GM15510 (cell line): ENCODE measurements around the gene BAHD1.

Experiments
- POLR2A ChIP-seq: IDR thresholded peaks from 3 replicates; pipeline ENCODE4 v1.6.1; 2011; ENCODE audit warnings: borderline replicate concordance; ENCODE audit not compliant: insufficient read length; ENCODE audit errors: extremely low read depth

BAHD1 gene

GRCh38 chr15:40449275-40449674 is 8.5 kb downstream of the BAHD1 start:
- no peak for TF ChIP-seq POLR2A

GRCh38 chr15:40450047-40450446 is 9.3 kb downstream of the BAHD1 start:
- TF ChIP-seq POLR2A: no peak

- TF ChIP-seq POLR2A: no peak
Measured at GRCh38 chr15:40451527-40452158, 10.9 kb downstream of the BAHD1 start.

- TF ChIP-seq POLR2A: no peak
Measured at GRCh38 chr15:40452296-40453090, 11.7 kb downstream of the BAHD1 start.

- TF ChIP-seq POLR2A: no peak
Measured at GRCh38 chr15:40454904-40455391, 14.2 kb downstream of the BAHD1 start.

GRCh38 chr15:40456299-40456712 is 15.6 kb downstream of the BAHD1 start:
- TF ChIP-seq POLR2A: no peak

- TF ChIP-seq POLR2A: no peak
Measured at GRCh38 chr15:40456738-40457137, 16.0 kb downstream of the BAHD1 start.

- TF ChIP-seq POLR2A: no peak
Measured at GRCh38 chr15:40458495-40459371, 18.0 kb downstream of the BAHD1 start.

- TF ChIP-seq POLR2A: no peak
Measured at GRCh38 chr15:40459391-40460015, 18.8 kb downstream of the BAHD1 start.

- no peak for TF ChIP-seq POLR2A
Measured at GRCh38 chr15:40460404-40460803, 19.7 kb downstream of the BAHD1 start.

- TF ChIP-seq POLR2A: no peak
Measured at GRCh38 chr15:40461958-40462357, 21.2 kb downstream of the BAHD1 start.

- no peak for TF ChIP-seq POLR2A
Measured at GRCh38 chr15:40463279-40463678, 22.5 kb downstream of the BAHD1 start.

- TF ChIP-seq POLR2A: no peak
Measured at GRCh38 chr15:40463886-40464545, 23.3 kb downstream of the BAHD1 start.

- no peak for TF ChIP-seq POLR2A
Measured at GRCh38 chr15:40464595-40465185, 23.9 kb downstream of the BAHD1 start.
